Measurements from ENCODE around the gene CAPG. TPM values are rescaled to one million over a fixed set of nuclear protein-coding genes. Genes with fewer than 3 reads are reported as not detected.

Gene CAPG
- polyA plus RNA-seq, 1 donor from 2014 or later = not detected

DNA sequence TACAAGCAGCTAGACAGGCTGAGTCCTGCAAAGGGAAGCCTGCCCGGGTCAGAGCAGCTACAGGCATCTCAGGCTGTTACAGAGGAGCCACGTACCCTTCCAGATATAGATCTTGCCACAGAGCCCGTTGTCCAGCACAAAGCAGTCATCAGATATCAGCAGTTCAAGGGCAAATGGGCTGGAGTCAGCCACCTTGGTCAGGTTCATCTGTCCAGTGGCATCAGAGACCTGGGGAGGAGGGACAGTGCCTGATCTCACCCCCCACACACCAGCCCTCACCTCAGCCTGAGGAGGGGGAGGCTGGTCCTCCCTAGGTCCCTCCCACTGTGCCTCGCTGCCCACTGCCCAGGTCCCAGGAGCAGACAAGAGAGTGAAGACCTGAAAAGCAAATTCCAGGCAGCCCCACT lies 12.2 kb downstream of the CAPG start:
- Histone ChIP-seq H3K27me3 (ENCODE audit: insufficient read depth, low read depth, low read length) (no peaks in the 10 kb centered on the region), H3K79me2 (replicated peaks; ENCODE audit: insufficient read depth, low read length) (no peaks in the 10 kb centered on the region), H3K36me3 (ENCODE audit: insufficient read depth, low read length) (no peaks in the 10 kb centered on the region), H4K20me1 (ENCODE audit: insufficient read depth) (no peaks in the 10 kb centered on the region), H3K4me3 (ENCODE audit: low read length) (no peak overlapping the region), H3F3A (ENCODE audit: insufficient read depth, low read length, poor library complexity, severe bottlenecking) (no peaks in the 10 kb centered on the region), H3K9ac (ENCODE audit: low read length) (no peak overlapping the region), H3K27ac (ENCODE audit: low read length) (no peak overlapping the region), H2AFZ (ENCODE audit: low read depth, low read length) (no peak overlapping the region), H3K9me2 (ENCODE audit: insufficient read depth, low read length) (no peaks in the 10 kb centered on the region), H3K4me2 (ENCODE audit: low read length) (no peak overlapping the region), H3K9me3 (ENCODE audit: low read length) (no peaks in the 10 kb centered on the region)
- TF ChIP-seq EZH2 (IDR thresholded peaks at IDR 0.05; ENCODE audit: borderline replicate concordance, insufficient read depth, low read length, poor library complexity, severe bottlenecking) (no peak), SMC3 (conservative IDR thresholded peaks at IDR 0.05; ENCODE audit: poor library complexity) (no peak), RAD21 (conservative IDR thresholded peaks at IDR 0.05) (no peak), TAF1 (IDR thresholded peaks at IDR 0.05; ENCODE audit: low read depth) (no peak), CTCF (IDR thresholded peaks at IDR 0.05; ENCODE audit: poor library complexity, severe bottlenecking) (no peak), MXI1 (conservative IDR thresholded peaks at IDR 0.05; ENCODE audit: poor library complexity, severe bottlenecking) (no peak)

GRCh38 chr2:85396531-85397470 lies 13.4 kb downstream of the CAPG start:
- Histone ChIP-seq H3K9ac (ENCODE audit: low read length) (no peak overlapping the region), H3K4me3 (ENCODE audit: low read length) (no peak overlapping the region), H3K4me2 (ENCODE audit: low read length) (no peak overlapping the region), H2AFZ (ENCODE audit: low read depth, low read length) (no peak overlapping the region), H3K27ac (ENCODE audit: low read length) (no peak overlapping the region), H4K20me1 (ENCODE audit: insufficient read depth) (no peaks in the 10 kb centered on the region), H3K36me3 (ENCODE audit: insufficient read depth, low read length) (no peaks in the 10 kb centered on the region), H3K79me2 (replicated peaks; ENCODE audit: insufficient read depth, low read length) (no peaks in the 10 kb centered on the region), H3F3A (ENCODE audit: insufficient read depth, low read length, poor library complexity, severe bottlenecking) (no peaks in the 10 kb centered on the region), H3K9me2 (ENCODE audit: insufficient read depth, low read length) (no peaks in the 10 kb centered on the region), H3K9me3 (ENCODE audit: low read length) (no peaks in the 10 kb centered on the region), H3K27me3 (ENCODE audit: insufficient read depth, low read depth, low read length) (no peaks in the 10 kb centered on the region)
- TF ChIP-seq TAF1 (IDR thresholded peaks at IDR 0.05; ENCODE audit: low read depth) (no peak), MXI1 (conservative IDR thresholded peaks at IDR 0.05; ENCODE audit: poor library complexity, severe bottlenecking) (no peak), EP300 (conservative IDR thresholded peaks at IDR 0.05; ENCODE audit: poor library complexity, severe bottlenecking) (no peak), POLR2AphosphoS5 (IDR thresholded peaks at IDR 0.05) (no peak), RAD21 (conservative IDR thresholded peaks at IDR 0.05) (no peak), EZH2 (IDR thresholded peaks at IDR 0.05; ENCODE audit: borderline replicate concordance, insufficient read depth, low read length, poor library complexity, severe bottlenecking) (no peak), SMC3 (conservative IDR thresholded peaks at IDR 0.05; ENCODE audit: poor library complexity) (no peak), REST (IDR thresholded peaks at IDR 0.05; ENCODE audit: borderline replicate concordance) (no peak), CTCF (IDR thresholded peaks at IDR 0.05; ENCODE audit: poor library complexity, severe bottlenecking) (no peak)
